K562 (cell line): ENCODE measurements around the gene PLXNB1. TPM values are rescaled to one million over a fixed set of nuclear protein-coding genes. Genes with fewer than 3 reads are reported as not detected.

Experiments
- BCL6 ChIP-seq: fragments of 250-450 bp; sonication (Bioruptor Pico); IDR thresholded peaks from 2 replicates; pipeline ENCODE4 v1.4.0; 2020
- BRD4 ChIP-seq: fragments of 200-600 bp; sonication (generic); IDR thresholded peaks from 2 replicates; pipeline ENCODE4 v1.6.1; 2017; ENCODE audit warnings: inconsistent platforms
- CTBP1 ChIP-seq: fragments of 450-650 bp; IDR thresholded peaks from 2 replicates; pipeline ENCODE4 v1.6.1; 2016; ENCODE audit warnings: borderline replicate concordance
- CXXC5 ChIP-seq: fragments of 250-450 bp; sonication (Bioruptor Pico); IDR thresholded peaks from 2 replicates; pipeline ENCODE4 v1.8.0; 2022; ENCODE audit warnings: inconsistent platforms, mild to moderate bottlenecking, moderate library complexity
- ERF ChIP-seq: fragments of 450-650 bp; formaldehyde crosslinking; IDR thresholded peaks from 2 replicates; pipeline ENCODE4 v1.4.0; 2020; ENCODE audit warnings: mild to moderate bottlenecking, mixed read lengths
- ESRRB ChIP-seq: fragments of 250-450 bp; sonication (Bioruptor Pico); IDR thresholded peaks from 2 replicates; pipeline ENCODE4 v1.5.0; 2020; ENCODE audit warnings: mild to moderate bottlenecking, moderate library complexity, borderline replicate concordance
- JUNB ChIP-seq: fragments of 450-650 bp; formaldehyde crosslinking; conservative IDR thresholded peaks from 2 replicates; pipeline ENCODE4 v1.4.0; 2020; ENCODE audit warnings: mild to moderate bottlenecking
- KLF16 ChIP-seq: IDR thresholded peaks from 2 replicates; pipeline ENCODE4 v1.6.1; 2016; ENCODE audit warnings: antibody characterized with exemption
- NFE2L1 ChIP-seq: fragments of 450-650 bp; IDR thresholded peaks from 2 replicates; pipeline ENCODE4 v1.6.1; 2016; ENCODE audit warnings: missing genetic modification characterization, low read depth, mild to moderate bottlenecking, missing compliant biosample characterization, moderate library complexity, borderline replicate concordance
- PHB ChIP-seq: fragments of 250-450 bp; sonication (Bioruptor Pico); IDR thresholded peaks from 2 replicates; pipeline ENCODE4 v1.5.0; 2021
- PHTF2 ChIP-seq: fragments of 250-450 bp; sonication (Bioruptor Pico); IDR thresholded peaks from 2 replicates; pipeline ENCODE4 v1.5.0; 2021; ENCODE audit warnings: mild to moderate bottlenecking
- POLR2AphosphoS5 ChIP-seq: IDR thresholded peaks from 2 replicates; pipeline ENCODE4 v1.6.1; 2011; ENCODE audit warnings: mild to moderate bottlenecking, low read depth, low read length, moderate library complexity; ENCODE audit not compliant: control insufficient read depth, insufficient read depth
- RBBP5 ChIP-seq: fragments of 200-600 bp; sonication (generic); IDR thresholded peaks from 2 replicates; pipeline ENCODE4 v1.6.1; 2012; ENCODE audit warnings: borderline replicate concordance, mild to moderate bottlenecking, low read length, control low read depth, inconsistent platforms; ENCODE audit not compliant: insufficient read depth, poor library complexity, severe bottlenecking
- RBM14 ChIP-seq: fragments of 200-400 bp; formaldehyde crosslinking; IDR thresholded peaks from 2 replicates; pipeline ENCODE4 v1.6.1; 2018; ENCODE audit warnings: low read depth, mild to moderate bottlenecking, low read length, moderate library complexity, borderline replicate concordance; ENCODE audit not compliant: insufficient read depth
- RBM34 ChIP-seq: fragments of 200-400 bp; formaldehyde crosslinking; IDR thresholded peaks from 2 replicates; pipeline ENCODE4 v1.6.1; 2018; ENCODE audit warnings: low read length, borderline replicate concordance; ENCODE audit not compliant: insufficient read depth
- SAFB2 ChIP-seq: fragments of 200-400 bp; formaldehyde crosslinking; IDR thresholded peaks from 2 replicates; pipeline ENCODE4 v1.6.1; 2018; ENCODE audit warnings: borderline replicate concordance, low read length, low read depth, moderate library complexity; ENCODE audit not compliant: severe bottlenecking
- SPI1 ChIP-seq: IDR thresholded peaks from 2 replicates; pipeline ENCODE4 v1.6.1; 2011; ENCODE audit warnings: low read depth, low read length, control low read depth, borderline replicate concordance
- TAL1 ChIP-seq: fragments of 450-650 bp; IDR thresholded peaks from 2 replicates; pipeline ENCODE4 v1.6.1; 2016; ENCODE audit warnings: mild to moderate bottlenecking
- TFAP4 ChIP-seq: sonication (generic); formaldehyde crosslinking; IDR thresholded peaks from 2 replicates; pipeline ENCODE4 v1.8.0; 2022; ENCODE audit warnings: missing genetic modification reagents, mild to moderate bottlenecking, moderate library complexity, borderline replicate concordance
- YY1 ChIP-seq, 3 experiments: IDR thresholded peaks; 2 replicates each; pipeline ENCODE4 v1.6.1; 2011; ENCODE audit warnings: low read length in 2 of 3, mild to moderate bottlenecking in 2 of 3, moderate library complexity in 2 of 3, borderline replicate concordance in 1 of 3, control low read depth in 1 of 3, low read depth in 1 of 3; ENCODE audit not compliant: insufficient read depth in 3 of 3, insufficient replicate concordance in 2 of 3, control insufficient read depth in 1 of 3, insufficient read length in 1 of 3; ENCODE audit errors: extremely low read depth in 1 of 3
- ZFP30 ChIP-seq: fragments of 250-450 bp; sonication (Bioruptor Pico); IDR thresholded peaks from 2 replicates; pipeline ENCODE4 v1.8.0; 2022; ENCODE audit warnings: moderate library complexity, mild to moderate bottlenecking, inconsistent platforms, borderline replicate concordance
- ZSCAN32 ChIP-seq: fragments of 450-650 bp; formaldehyde crosslinking; IDR thresholded peaks from 2 replicates; pipeline ENCODE4 v1.4.0; 2020; ENCODE audit warnings: mild to moderate bottlenecking, moderate library complexity
- polyA plus RNA-seq, 8 experiments: library from polyadenylated mRNA; depleted of rRNA in 4 of 8; stranded (reverse) in 5 of 8; unstranded in 3 of 8; fragments of >200 nt; fragmentation: Nextera tagmentation in 2 of 8; fragmentation: Illumina TruSeq in 1 of 8; extraction: Ambion mirVana in 2 of 8; extraction: Trizol in 1 of 8; gene quantifications; 2 replicates each; pipeline versions ENCODE4 v1.2.1 to v1.2.3, GENCODE V29; 2011 to 2014; ENCODE audit warnings: inconsistent platforms in 1 of 8, missing spikeins in 1 of 8
- total RNA-seq, 7 experiments: library from RNA; depleted of rRNA in 6 of 7; stranded (reverse); fragments of >200 nt in 6 of 7; fragmentation: Illumina TruSeq in 2 of 7; extraction: Trizol in 2 of 7; gene quantifications; 2 replicates each; pipeline versions ENCODE4 v1.2.1 to v1.2.3, GENCODE V29; 2011 to 2021; ENCODE audit warnings: low replicate concordance in 1 of 7
- TF ChIP-seq, protein P1 (sequence below), 2 experiments: fragments of 200-800 bp in 1 of 2; sonication (Bioruptor generic) in 1 of 2; sonication (generic) in 1 of 2; formaldehyde crosslinking in 1 of 2; IDR thresholded peaks in 1 of 2; conservative IDR thresholded peaks in 1 of 2; 2 replicates each; pipeline versions ENCODE4 v1.5.0 to v1.6.1; 2016 to 2020; ENCODE audit warnings: missing compliant biosample characterization in 1 of 2, missing genetic modification characterization in 1 of 2, missing genetic modification reagents in 1 of 2

PLXNB1 gene
- total and polyA plus RNA-seq, 9 of the 15 experiments (the other 6 are each of a cell fraction or from before 2014, with no cell fraction given) = 0.17 to 17.4 (median 6.0) TPM

DNA sequence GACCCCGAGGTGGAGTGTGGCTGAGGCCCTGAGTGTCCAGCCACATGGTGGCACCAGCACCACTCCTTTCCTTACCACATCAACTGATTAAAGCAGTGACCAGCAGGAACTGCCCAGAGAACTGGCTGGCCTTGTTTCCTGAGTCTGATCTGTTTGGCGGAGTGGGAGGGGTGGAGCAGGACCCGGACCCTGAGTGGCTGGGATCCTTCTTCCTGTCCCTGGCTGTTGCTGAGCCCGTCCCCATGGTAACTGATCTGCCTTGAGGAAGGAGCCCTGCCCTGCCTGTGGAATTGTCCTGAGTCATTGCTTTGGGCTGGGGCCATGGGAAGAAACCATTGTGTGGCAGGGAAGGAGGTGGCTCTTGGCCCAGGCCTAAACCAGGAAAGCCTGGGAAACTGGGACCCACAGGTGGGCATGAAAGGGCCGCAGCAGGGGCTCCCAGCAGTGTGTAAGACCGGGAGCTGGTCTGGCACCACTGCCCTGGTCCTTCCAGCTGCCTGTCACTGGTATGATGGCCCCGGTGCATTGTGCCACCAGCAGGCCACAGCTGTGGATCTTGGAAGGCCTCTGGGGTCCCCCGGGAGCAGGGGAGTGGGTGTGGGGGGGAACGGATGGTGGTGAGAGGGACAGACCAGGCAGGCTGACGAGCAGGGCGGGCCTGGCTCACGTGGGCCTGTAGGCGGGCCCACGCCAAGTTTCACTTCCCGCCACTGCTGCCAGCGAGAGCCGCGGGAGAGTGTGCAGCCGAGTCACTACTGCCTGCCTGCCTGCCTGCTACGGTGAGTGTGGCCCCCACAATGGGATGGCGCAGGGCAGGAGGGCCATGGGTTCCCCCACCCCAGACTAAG lies 35.9 kb upstream of the PLXNB1 start (continued):
- TF ChIP-seq, protein P1, sequence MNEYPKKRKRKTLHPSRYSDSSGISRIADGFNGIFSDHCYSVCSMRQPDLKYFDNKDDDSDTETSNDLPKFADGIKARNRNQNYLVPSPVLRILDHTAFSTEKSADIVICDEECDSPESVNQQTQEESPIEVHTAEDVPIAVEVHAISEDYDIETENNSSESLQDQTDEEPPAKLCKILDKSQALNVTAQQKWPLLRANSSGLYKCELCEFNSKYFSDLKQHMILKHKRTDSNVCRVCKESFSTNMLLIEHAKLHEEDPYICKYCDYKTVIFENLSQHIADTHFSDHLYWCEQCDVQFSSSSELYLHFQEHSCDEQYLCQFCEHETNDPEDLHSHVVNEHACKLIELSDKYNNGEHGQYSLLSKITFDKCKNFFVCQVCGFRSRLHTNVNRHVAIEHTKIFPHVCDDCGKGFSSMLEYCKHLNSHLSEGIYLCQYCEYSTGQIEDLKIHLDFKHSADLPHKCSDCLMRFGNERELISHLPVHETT (CRISPR knock-in tag; conservative IDR thresholded peaks at IDR 0.05 in 1 of 2, IDR thresholded peaks at IDR 0.05 in 1 of 2) = no peak
- peak; percentile 64; the same call in 1 of the 2 replicates for TF ChIP-seq TFAP4 (CRISPR knock-in tag)
- TF ChIP-seq ERF (CRISPR knock-in tag) = 0 out of 2 replicates have a peak, but pooled peaks have one; percentile 67
- no peak for TF ChIP-seq KLF16
- TF ChIP-seq BCL6 (CRISPR knock-in tag) = no peak
- TF ChIP-seq PHB (CRISPR knock-in tag) = no peak
- TF ChIP-seq CTBP1 = peak; percentile 82
- TF ChIP-seq ESRRB (CRISPR knock-in tag) = no peak
- TF ChIP-seq RBM14 = no peak
- TF ChIP-seq SPI1 = no peak
- TF ChIP-seq TAL1 = no peak
- no peak for TF ChIP-seq JUNB (CRISPR knock-in tag)
- no peak for TF ChIP-seq RBM34
- no peak for TF ChIP-seq ZFP30 (CRISPR knock-in tag)
- TF ChIP-seq SAFB2 = no peak
- TF ChIP-seq RBBP5 = no peak
- TF ChIP-seq POLR2AphosphoS5 = no peak
- no peak for TF ChIP-seq BRD4
- TF ChIP-seq NFE2L1 (tag) = peak; percentile 20; the same call in 1 of the 2 replicates
- TF ChIP-seq YY1 (IDR thresholded peaks at IDR 0.05; ENCODE audit: borderline replicate concordance in 1 of 3, control insufficient read depth in 1 of 3, extremely low read depth in 1 of 3, insufficient read depth in 3 of 3, insufficient read length in 1 of 3, insufficient replicate concordance in 2 of 3, low read depth in 1 of 3, low read length in 2 of 3) = peak in 1 of 3 experiments; percentile 4
- TF ChIP-seq CXXC5 = no peak
- no peak for TF ChIP-seq ZSCAN32
- no peak for TF ChIP-seq PHTF2
